ENCODE data around the gene PTPRR. TPM values are rescaled to one million over a fixed set of nuclear protein-coding genes. Genes with fewer than 3 reads are reported as not detected.

PTPRR gene
- total and polyA plus RNA-seq, 2 of the 13 experiments (the other 11 are each of a cell fraction or from before 2014, with no cell fraction given), result not detected

DNA sequence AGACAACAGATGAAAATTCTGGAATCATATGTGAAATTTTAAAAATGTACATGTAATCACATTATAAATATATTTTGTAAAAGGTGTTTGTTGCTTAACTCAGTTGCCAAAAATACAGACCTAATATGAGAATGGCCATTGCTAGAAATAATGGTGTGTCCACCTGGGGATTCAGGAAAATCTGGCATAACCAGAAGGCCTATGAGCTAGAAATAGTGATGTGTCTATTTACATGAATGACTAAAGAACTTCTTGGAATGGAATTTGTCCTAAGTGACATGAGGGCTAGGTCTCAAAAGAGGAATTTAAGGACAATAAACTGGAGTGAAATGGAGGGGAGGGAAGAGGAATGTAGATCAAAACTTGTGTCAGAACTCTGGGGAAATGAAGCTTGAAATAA, 126.4 kb downstream of the PTPRR start (continued):
- TF ChIP-seq MTF2 (CRISPR knock-in tag; IDR thresholded peaks at IDR 0.05; ENCODE audit: borderline replicate concordance) (no peak), ZSCAN20 (CRISPR knock-in tag; IDR thresholded peaks at IDR 0.05; ENCODE audit: borderline replicate concordance) (no peak), ZNF564 (CRISPR knock-in tag; IDR thresholded peaks at IDR 0.05) (no peak), ZFYVE20 (CRISPR knock-in tag; IDR thresholded peaks at IDR 0.05; ENCODE audit: borderline replicate concordance, low read depth) (no peak)

DNA sequence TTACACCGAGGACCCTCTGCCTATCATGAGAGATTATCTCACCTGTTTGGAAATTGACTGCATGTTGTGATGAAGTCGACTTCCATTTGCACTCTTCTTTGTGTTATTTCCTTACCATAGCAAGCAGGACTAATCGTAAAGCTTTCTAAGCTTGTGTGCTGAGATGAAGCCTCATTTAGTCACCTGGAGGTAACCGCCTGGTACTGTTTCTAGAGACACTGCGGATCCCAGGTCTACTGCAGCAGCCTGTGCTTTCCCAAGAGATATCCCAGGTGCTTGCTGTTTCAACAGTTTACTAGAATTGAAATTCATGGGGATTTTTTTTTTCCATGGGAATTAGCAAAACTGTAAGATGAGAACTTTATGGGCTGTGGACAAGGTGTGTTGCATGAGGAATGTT, 131.8 kb downstream of the PTPRR start:
- intact Hi-C loops (cut with micrococcal nuclease; ENCODE audit: unreplicated experiment), result no loop called here
- Histone ChIP-seq H3K4me3 (replicated peaks in 1 of 3; ENCODE audit: insufficient read depth in 1 of 3, low read depth in 2 of 3, low read length in 3 of 3) (no peak overlapping the region), H3K27ac (ENCODE audit: extremely low read length, insufficient read depth, low read length) (no peak overlapping the region), H3K9me3 (ENCODE audit: low read length) (no peaks in the 10 kb centered on the region), H3K4me2 (ENCODE audit: low read depth, low read length) (no peak overlapping the region), H4K20me1 (ENCODE audit: insufficient read depth, low read length) (no peaks in the 10 kb centered on the region), H3K27me3 (ENCODE audit: control insufficient read depth in 1 of 2, insufficient read depth in 2 of 2, low read length in 2 of 2) (no peaks in the 10 kb centered on the region), H3K9ac (ENCODE audit: insufficient read depth, low read depth, low read length) (no peak overlapping the region), H3K79me2 (ENCODE audit: insufficient read depth, low read length) (no peaks in the 10 kb centered on the region), H3K36me3 (replicated peaks in 1 of 2; ENCODE audit: control insufficient read depth in 1 of 2, insufficient read depth in 2 of 2, low read length in 2 of 2) (no peaks in the 10 kb centered on the region), H3K4me1 (ENCODE audit: insufficient read depth, low read length) (no peaks in the 10 kb centered on the region), H2AFZ (ENCODE audit: low read length) (no peak overlapping the region)
- 4% methylated on average over 5 of the region's 5 CpGs for WGBS (ENCODE audit: low lambda C conversion rate)
- DNase-seq (ENCODE audit: low spot score) (no peak), FAIRE-seq (no peak), ATAC-seq (no peak)
- no peak for TF ChIP-seq FOXM1 (CRISPR knock-in tag; IDR thresholded peaks at IDR 0.05)
- TF ChIP-seq, protein P1, sequence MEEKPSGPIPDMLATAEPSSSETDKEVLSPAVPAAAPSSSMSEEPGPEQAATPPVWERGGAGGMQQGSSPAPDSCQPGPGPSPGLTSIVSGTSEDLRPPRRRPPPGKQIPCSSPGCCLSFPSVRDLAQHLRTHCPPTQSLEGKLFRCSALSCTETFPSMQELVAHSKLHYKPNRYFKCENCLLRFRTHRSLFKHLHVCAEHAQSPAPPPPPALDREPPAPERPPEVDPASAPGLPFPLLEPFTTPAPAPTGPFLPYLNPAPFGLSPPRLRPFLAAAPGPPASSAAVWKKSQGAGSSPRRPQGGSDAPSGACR (CRISPR knock-in tag; IDR thresholded peaks at IDR 0.05), result no peak
- TF ChIP-seq NFIC (IDR thresholded peaks at IDR 0.05; ENCODE audit: low read length), result no peak
- TF ChIP-seq ZNF224 (CRISPR knock-in tag; IDR thresholded peaks at IDR 0.05), result no peak
- ChIA-PET CTCF (ENCODE audit: low intra/inter-chr PET ratio, low total read pairs) (no interaction called here), POLR2A (no interaction called here)
- in situ Hi-C loops (cut with HindIII; ENCODE audit: extremely low pct_ligation_motif_present, low pct_unique_long_range_greater_than_20kb), result no loop called here
- BruUV-seq (replicated peaks), result no TSS peak

All from HepG2 (cell line).